Prostate gland (tissue), 2 donors: Measurements from ENCODE around the gene CSRNP3.

ENCODE experiments used
- CTCF ChIP-seq, 4 experiments: fragments of 200-600 bp in 2 of 4; fragments of 450-650 bp in 2 of 4; sonication (generic) in 2 of 4; IDR thresholded peaks; 1 replicate in 3 of 4; 2 replicates in 1 of 4; pipeline ENCODE4 v1.5.1; 2016 to 2019; ENCODE audit warnings: antibody characterized with exemption in 4 of 4, mild to moderate bottlenecking in 2 of 4, moderate library complexity in 2 of 4
- POLR2A ChIP-seq: fragments of 450-650 bp; IDR thresholded peaks from one replicate; pipeline ENCODE4 v1.6.1; 2016; ENCODE audit warnings: antibody characterized with exemption, mild to moderate bottlenecking
- POLR2AphosphoS5 ChIP-seq: sonication (generic); formaldehyde crosslinking; IDR thresholded peaks from one replicate; pipeline ENCODE4 v1.6.1; 2017; ENCODE audit warnings: antibody characterized with exemption

- TF ChIP-seq CTCF (IDR thresholded peaks at IDR 0.05) (no peak), POLR2A (no peak), POLR2AphosphoS5 (no peak)
These were observed 107.1 kb downstream of the CSRNP3 start for GRCh38 chr2:165576409-165577154.
